GM12878 (cell line): ENCODE measurements around the gene PEX12.
"Not testable (repeated sequence)": the region's sequence is repeated elsewhere in the genome, so short reads cannot be mapped to it uniquely, and the experiment has no call there.

Experiments
- BHLHE40 ChIP-seq, 2 experiments: fragments of 450-650 bp in 1 of 2; IDR thresholded peaks; 2 replicates each; pipeline ENCODE4 v1.6.1; 2011 to 2017; ENCODE audit warnings: low read depth in 2 of 2, borderline replicate concordance in 1 of 2, improper control_type of control experiment in 1 of 2, low read length in 1 of 2, mild to moderate bottlenecking in 1 of 2
- CTCF ChIP-seq, 3 experiments: IDR thresholded peaks in 2 of 3; conservative IDR thresholded peaks in 1 of 3; 2 replicates each; pipeline ENCODE4 v1.5.1; 2011; ENCODE audit warnings: low read depth in 3 of 3, low read length in 3 of 3, mild to moderate bottlenecking in 3 of 3, control low read depth in 2 of 3, moderate library complexity in 2 of 3, inconsistent platforms in 1 of 3, mixed read lengths in 1 of 3; ENCODE audit not compliant: control insufficient read depth in 2 of 3, insufficient read depth in 1 of 3; ENCODE audit errors: extremely low read depth in 1 of 3
- ESRRA ChIP-seq: IDR thresholded peaks from 2 replicates; pipeline ENCODE4 v1.6.1; 2012; ENCODE audit warnings: mild to moderate bottlenecking, low read length, improper control_type of control experiment
- EZH2 ChIP-seq: IDR thresholded peaks from 2 replicates; pipeline ENCODE4 v1.6.1; 2012; ENCODE audit warnings: low read depth, mild to moderate bottlenecking, control low read depth, inconsistent platforms, low read length, borderline replicate concordance; ENCODE audit not compliant: control insufficient read depth
- FOS ChIP-seq: IDR thresholded peaks from 3 replicates; pipeline ENCODE4 v1.6.1; 2011; ENCODE audit warnings: borderline replicate concordance; ENCODE audit not compliant: insufficient read length; ENCODE audit errors: extremely low read depth
- FOXM1 ChIP-seq: IDR thresholded peaks from 2 replicates; pipeline ENCODE4 v1.6.1; 2012; ENCODE audit warnings: low read depth, mild to moderate bottlenecking, inconsistent platforms, low read length, moderate library complexity
- MYB ChIP-seq: fragments of 150-350 bp; IDR thresholded peaks from 2 replicates; pipeline ENCODE4 v1.6.1; 2014; ENCODE audit warnings: mild to moderate bottlenecking, low read depth, low read length, borderline replicate concordance
- RUNX3 ChIP-seq: IDR thresholded peaks from 2 replicates; pipeline ENCODE4 v1.6.1; 2012; ENCODE audit warnings: low read length, inconsistent platforms
- SMAD1 ChIP-seq: fragments of 450-650 bp; IDR thresholded peaks from 2 replicates; pipeline ENCODE4 v1.6.1; 2018; ENCODE audit warnings: mild to moderate bottlenecking, low read depth; ENCODE audit not compliant: partially characterized antibody
- TAF1 ChIP-seq: IDR thresholded peaks from 2 replicates; pipeline ENCODE4 v1.6.1; 2011; ENCODE audit warnings: mild to moderate bottlenecking, low read depth, low read length, borderline replicate concordance
- TCF7 ChIP-seq: IDR thresholded peaks from 2 replicates; pipeline ENCODE4 v1.6.1; 2014; ENCODE audit warnings: antibody characterized with exemption, borderline replicate concordance
- YBX1 ChIP-seq: fragments of 450-650 bp; IDR thresholded peaks from 2 replicates; pipeline ENCODE4 v1.6.1; 2016; ENCODE audit warnings: antibody characterized with exemption
- TF ChIP-seq, protein P1 (sequence below): IDR thresholded peaks from 2 replicates; pipeline ENCODE4 v1.6.1; 2012; ENCODE audit warnings: mild to moderate bottlenecking, low read depth, low read length

DNA sequence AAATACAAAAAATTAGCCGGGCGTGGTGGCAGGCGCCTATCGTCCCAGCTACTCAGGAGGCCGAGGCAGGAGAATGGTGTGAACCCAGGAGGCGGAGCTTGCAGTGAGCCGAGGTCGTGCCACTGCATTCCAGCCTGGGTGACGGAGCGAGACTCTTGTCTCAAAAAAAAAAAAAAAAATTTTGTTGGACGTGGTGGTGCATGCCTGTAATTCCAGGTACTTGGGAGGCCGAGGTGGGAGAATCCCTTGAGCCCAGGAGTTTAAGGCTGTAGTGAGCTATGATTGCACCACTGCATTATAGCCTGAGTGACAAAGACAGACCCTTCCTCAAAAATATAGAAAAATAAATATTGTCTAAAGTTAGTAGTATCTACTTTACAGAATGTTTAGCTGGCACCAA is 32.4 kb upstream of the PEX12 start:
- not testable (repeated sequence) for TF ChIP-seq TAF1; CTCF (IDR thresholded peaks at IDR 0.05 in 2 of 3, conservative IDR thresholded peaks at IDR 0.05 in 1 of 3; ENCODE audit: control insufficient read depth in 2 of 3, extremely low read depth in 1 of 3, insufficient read depth in 1 of 3, low read depth in 3 of 3, low read length in 3 of 3); FOS; RUNX3; BHLHE40 (IDR thresholded peaks at IDR 0.05; ENCODE audit: borderline replicate concordance in 1 of 2, low read depth in 2 of 2, low read length in 1 of 2); TCF7; EZH2; MYB; FOXM1; ESRRA; YBX1; SMAD1
- TF ChIP-seq, protein P1, sequence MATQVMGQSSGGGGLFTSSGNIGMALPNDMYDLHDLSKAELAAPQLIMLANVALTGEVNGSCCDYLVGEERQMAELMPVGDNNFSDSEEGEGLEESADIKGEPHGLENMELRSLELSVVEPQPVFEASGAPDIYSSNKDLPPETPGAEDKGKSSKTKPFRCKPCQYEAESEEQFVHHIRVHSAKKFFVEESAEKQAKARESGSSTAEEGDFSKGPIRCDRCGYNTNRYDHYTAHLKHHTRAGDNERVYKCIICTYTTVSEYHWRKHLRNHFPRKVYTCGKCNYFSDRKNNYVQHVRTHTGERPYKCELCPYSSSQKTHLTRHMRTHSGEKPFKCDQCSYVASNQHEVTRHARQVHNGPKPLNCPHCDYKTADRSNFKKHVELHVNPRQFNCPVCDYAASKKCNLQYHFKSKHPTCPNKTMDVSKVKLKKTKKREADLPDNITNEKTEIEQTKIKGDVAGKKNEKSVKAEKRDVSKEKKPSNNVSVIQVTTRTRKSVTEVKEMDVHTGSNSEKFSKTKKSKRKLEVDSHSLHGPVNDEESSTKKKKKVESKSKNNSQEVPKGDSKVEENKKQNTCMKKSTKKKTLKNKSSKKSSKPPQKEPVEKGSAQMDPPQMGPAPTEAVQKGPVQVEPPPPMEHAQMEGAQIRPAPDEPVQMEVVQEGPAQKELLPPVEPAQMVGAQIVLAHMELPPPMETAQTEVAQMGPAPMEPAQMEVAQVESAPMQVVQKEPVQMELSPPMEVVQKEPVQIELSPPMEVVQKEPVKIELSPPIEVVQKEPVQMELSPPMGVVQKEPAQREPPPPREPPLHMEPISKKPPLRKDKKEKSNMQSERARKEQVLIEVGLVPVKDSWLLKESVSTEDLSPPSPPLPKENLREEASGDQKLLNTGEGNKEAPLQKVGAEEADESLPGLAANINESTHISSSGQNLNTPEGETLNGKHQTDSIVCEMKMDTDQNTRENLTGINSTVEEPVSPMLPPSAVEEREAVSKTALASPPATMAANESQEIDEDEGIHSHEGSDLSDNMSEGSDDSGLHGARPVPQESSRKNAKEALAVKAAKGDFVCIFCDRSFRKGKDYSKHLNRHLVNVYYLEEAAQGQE = not testable (repeated sequence)
